ACC112 (cell line): ENCODE measurements around the gene DDR2.

ENCODE experiments used
- H2AFZ ChIP-seq: fragments of 200-600 bp; sonication (generic); one replicate; pipeline ENCODE4 v1.6.0; 2017; ENCODE audit warnings: antibody characterized with exemption, low read length; ENCODE audit not compliant: unreplicated experiment
- H3K27ac ChIP-seq: fragments of 200-600 bp; sonication (generic); 2 replicates; pipeline ENCODE4 v1.5.1; 2014; ENCODE audit warnings: low read depth, mild to moderate bottlenecking, antibody characterized with exemption, low read length, moderate library complexity
- H3K27me3 ChIP-seq: fragments of 200-600 bp; sonication (generic); 2 replicates; pipeline ENCODE4 v1.6.1; 2014; ENCODE audit warnings: mild to moderate bottlenecking, antibody characterized with exemption, low read length, moderate library complexity, mixed read lengths; ENCODE audit not compliant: insufficient read depth
- H3K36me3 ChIP-seq: fragments of 200-600 bp; sonication (generic); 2 replicates; pipeline ENCODE4 v1.6.1; 2016; ENCODE audit warnings: mild to moderate bottlenecking, antibody characterized with exemption, low read length, moderate library complexity, mixed read lengths; ENCODE audit not compliant: insufficient read depth
- H3K4me1 ChIP-seq: fragments of 200-600 bp; sonication (generic); one replicate; pipeline ENCODE4 v1.6.1; 2016; ENCODE audit warnings: low read length, mixed read lengths; ENCODE audit not compliant: insufficient read depth, unreplicated experiment, control insufficient read depth
- H3K4me3 ChIP-seq: fragments of 200-600 bp; sonication (generic); 2 replicates; pipeline ENCODE4 v1.5.1; 2014; ENCODE audit warnings: mild to moderate bottlenecking, low read depth, low read length
- H3K79me2 ChIP-seq: fragments of 200-600 bp; sonication (generic); one replicate; pipeline ENCODE4 v1.6.0; 2016; ENCODE audit warnings: low read length; ENCODE audit not compliant: control insufficient read depth, unreplicated experiment, insufficient read depth

Gene DDR2

GRCh38 chr1:162697140-162697895 lies 65.1 kb downstream of the DDR2 start:
- Histone ChIP-seq H2AFZ (no peak overlapping the region), H3K27me3 (no peaks in the 10 kb centered on the region), H3K27ac (peak overlapping the region; percentile 41; the same call in 1 of the 2 replicates), H3K4me3 (no peak overlapping the region), H3K79me2 (peaks cover 84% of the 10 kb centered on the region), H3K4me1 (peaks cover 32% of the 10 kb centered on the region), H3K36me3 (peaks cover 15% of the 10 kb centered on the region; the same call in 1 of the 2 replicates)

- H3K27me3 ChIP-seq = no peaks in the 10 kb centered on the region
- no peak overlapping the region for H3K27ac ChIP-seq
- no peak overlapping the region for H2AFZ ChIP-seq
- H3K79me2 ChIP-seq = peaks cover 82% of the 10 kb centered on the region
- peaks cover 11% of the 10 kb centered on the region; the same call in 1 of the 2 replicates for H3K36me3 ChIP-seq
- peaks cover 37% of the 10 kb centered on the region for H3K4me1 ChIP-seq
- H3K4me3 ChIP-seq = no peak overlapping the region
Observed at GRCh38 chr1:162699366-162699765, 67.1 kb downstream of the DDR2 start.

GRCh38 chr1:162700131-162700530 lies 67.9 kb downstream of the DDR2 start:
- no peaks in the 10 kb centered on the region for H3K27me3 ChIP-seq
- no peak overlapping the region for H3K4me3 ChIP-seq
- peaks cover 34% of the 10 kb centered on the region for H3K4me1 ChIP-seq
- H3K27ac ChIP-seq = no peak overlapping the region
- H2AFZ ChIP-seq = no peak overlapping the region
- H3K79me2 ChIP-seq = peaks cover 80% of the 10 kb centered on the region
- peaks cover 11% of the 10 kb centered on the region; the same call in 1 of the 2 replicates for H3K36me3 ChIP-seq

GRCh38 chr1:162701286-162701685 lies 69.0 kb downstream of the DDR2 start:
- H3K27ac ChIP-seq = no peak overlapping the region
- peaks cover 24% of the 10 kb centered on the region for H3K4me1 ChIP-seq
- no peak overlapping the region for H3K4me3 ChIP-seq
- H3K79me2 ChIP-seq = peaks cover 77% of the 10 kb centered on the region
- H3K27me3 ChIP-seq = no peaks in the 10 kb centered on the region
- peaks cover 17% of the 10 kb centered on the region; the same call in 1 of the 2 replicates for H3K36me3 ChIP-seq
- H2AFZ ChIP-seq = no peak overlapping the region

GRCh38 chr1:162702628-162703027 lies 70.4 kb downstream of the DDR2 start:
- no peaks in the 10 kb centered on the region for H3K27me3 ChIP-seq
- H3K27ac ChIP-seq = no peak overlapping the region
- peaks cover 19% of the 10 kb centered on the region; the same call in 1 of the 2 replicates for H3K36me3 ChIP-seq
- H3K4me3 ChIP-seq = no peak overlapping the region
- H3K4me1 ChIP-seq = peaks cover 12% of the 10 kb centered on the region
- H2AFZ ChIP-seq = no peak overlapping the region
- H3K79me2 ChIP-seq = peaks cover 67% of the 10 kb centered on the region

- Histone ChIP-seq H3K79me2 (peaks cover 60% of the 10 kb centered on the region), H3K4me1 (peaks cover 15% of the 10 kb centered on the region), H3K4me3 (no peak overlapping the region), H3K27me3 (no peaks in the 10 kb centered on the region), H3K27ac (no peak overlapping the region), H3K36me3 (peaks cover 24% of the 10 kb centered on the region; the same call in 1 of the 2 replicates), H2AFZ (no peak overlapping the region)
Observed at GRCh38 chr1:162703708-162704107, 71.4 kb downstream of the DDR2 start.

- Histone ChIP-seq H3K27me3 (no peaks in the 10 kb centered on the region), H3K4me3 (no peak overlapping the region), H3K79me2 (peaks cover 50% of the 10 kb centered on the region), H3K27ac (no peak overlapping the region), H3K4me1 (peaks cover 27% of the 10 kb centered on the region), H3K36me3 (peaks cover 23% of the 10 kb centered on the region; the same call in 1 of the 2 replicates), H2AFZ (no peak overlapping the region)
Observed at GRCh38 chr1:162704673-162705424, 72.6 kb downstream of the DDR2 start.

- Histone ChIP-seq H3K79me2 (peaks cover 40% of the 10 kb centered on the region), H3K36me3 (peaks cover 13% of the 10 kb centered on the region; the same call in 1 of the 2 replicates), H3K4me1 (peaks cover 38% of the 10 kb centered on the region)
Observed at GRCh38 chr1:162706003-162706402, 73.7 kb downstream of the DDR2 start.

GRCh38 chr1:162706606-162707005 lies 74.3 kb downstream of the DDR2 start:
- peaks cover 34% of the 10 kb centered on the region for H3K79me2 ChIP-seq
- H3K27me3 ChIP-seq = no peaks in the 10 kb centered on the region
- H3K4me1 ChIP-seq = peaks cover 39% of the 10 kb centered on the region
- no peak overlapping the region for H2AFZ ChIP-seq
- H3K36me3 ChIP-seq = peaks cover 13% of the 10 kb centered on the region; the same call in 1 of the 2 replicates
- H3K4me3 ChIP-seq = no peak overlapping the region
- no peak overlapping the region for H3K27ac ChIP-seq

More at GRCh38 chr1:162706003-162706402, 73.7 kb downstream of the DDR2 start:
- H3K27me3 ChIP-seq = no peaks in the 10 kb centered on the region
- H3K27ac ChIP-seq = no peak overlapping the region
- no peak overlapping the region for H2AFZ ChIP-seq
- H3K4me3 ChIP-seq = no peak overlapping the region

GRCh38 chr1:162708286-162708685 lies 76.0 kb downstream of the DDR2 start:
- Histone ChIP-seq H2AFZ (no peak overlapping the region), H3K79me2 (peaks cover 32% of the 10 kb centered on the region), H3K36me3 (peaks cover 13% of the 10 kb centered on the region; the same call in 1 of the 2 replicates), H3K4me1 (peaks cover 38% of the 10 kb centered on the region), H3K4me3 (no peak overlapping the region), H3K27ac (no peak overlapping the region), H3K27me3 (no peaks in the 10 kb centered on the region)
